Iris pigment epithelial cell (primary cell): Measurements from ENCODE around the gene SGMS1.
A peak's percentile ranks its signal among the peaks of the same experiment; 100 is the strongest.

Source experiments
- DNase-seq: peaks from one replicate; pipeline ENCODE4 v3.0.0-alpha.2; 2011; ENCODE audit warnings: low read depth

SGMS1 gene

DNA sequence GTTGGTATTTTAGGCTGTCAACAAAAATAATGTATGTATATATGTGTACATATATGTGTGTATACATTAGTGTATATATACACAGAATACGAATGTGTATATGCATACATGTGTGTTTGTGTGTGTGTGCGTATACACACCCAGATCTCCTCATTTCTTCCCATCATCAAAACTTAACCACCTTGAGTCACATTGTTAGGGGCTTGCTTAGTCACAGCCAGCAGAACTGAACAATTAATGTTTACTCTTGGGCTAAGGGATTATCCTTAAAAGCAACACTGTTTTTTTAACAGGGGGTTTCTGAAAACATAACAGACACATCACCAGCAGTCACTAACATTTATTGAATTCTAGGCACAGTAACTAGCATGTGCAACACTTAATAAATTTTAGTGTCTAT lies 289.5 kb downstream of the SGMS1 start:
- no peak for DNase-seq

DNA sequence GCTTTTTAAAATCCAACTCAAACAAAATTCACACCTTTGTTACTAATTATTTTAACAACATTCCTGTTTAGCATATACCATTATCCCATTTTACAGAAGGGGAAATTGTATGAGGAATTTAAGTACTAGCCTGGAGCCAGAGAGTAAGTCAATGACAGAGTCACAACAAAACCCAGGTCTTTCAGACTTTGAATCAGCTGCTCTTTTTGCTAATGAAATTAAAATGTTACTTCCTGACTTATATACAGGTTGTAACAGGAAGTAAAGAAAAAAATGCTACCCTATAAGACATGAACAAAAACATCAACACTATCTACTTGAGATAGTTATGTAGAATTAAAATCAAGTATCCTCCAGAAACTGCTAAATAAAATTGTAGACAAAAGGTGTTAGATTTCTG lies 289.9 kb downstream of the SGMS1 start:
- no peak for DNase-seq

DNA sequence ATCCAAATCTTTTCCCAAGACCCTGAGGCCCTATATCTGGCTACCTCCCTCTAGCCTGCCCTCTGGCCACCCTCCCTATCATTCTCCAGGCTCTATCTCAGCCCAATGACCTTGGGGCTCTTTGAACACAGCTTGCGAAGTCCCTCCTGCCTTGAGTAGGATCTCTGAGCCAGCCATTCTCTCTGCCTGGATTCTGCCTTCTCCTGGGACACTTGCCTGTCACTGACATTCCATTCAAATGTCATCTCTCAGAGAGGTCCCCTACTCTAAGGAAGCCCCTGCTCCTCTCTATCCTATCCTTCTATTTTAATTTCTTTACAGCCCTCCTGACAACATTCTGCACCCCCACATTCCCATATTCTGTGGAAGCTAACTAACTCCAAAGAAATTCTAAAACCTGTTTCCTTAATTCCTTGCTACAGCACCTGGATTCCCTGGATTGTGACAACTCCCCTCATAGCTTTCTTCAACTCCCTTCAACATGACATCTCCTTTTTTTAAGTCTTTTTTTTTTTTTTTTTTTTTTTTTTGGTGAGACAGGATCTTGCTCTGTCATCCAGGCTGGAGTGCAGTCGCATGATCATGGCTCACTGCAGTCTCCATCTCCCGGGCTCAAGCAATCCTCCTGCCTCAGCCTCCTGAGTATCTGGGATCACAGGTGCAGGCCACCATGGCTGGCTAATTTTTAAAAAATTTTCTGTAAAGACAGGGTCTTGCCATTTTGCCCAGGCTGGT lies 291.5 kb downstream of the SGMS1 start:
- DNase-seq, result no peak

DNA sequence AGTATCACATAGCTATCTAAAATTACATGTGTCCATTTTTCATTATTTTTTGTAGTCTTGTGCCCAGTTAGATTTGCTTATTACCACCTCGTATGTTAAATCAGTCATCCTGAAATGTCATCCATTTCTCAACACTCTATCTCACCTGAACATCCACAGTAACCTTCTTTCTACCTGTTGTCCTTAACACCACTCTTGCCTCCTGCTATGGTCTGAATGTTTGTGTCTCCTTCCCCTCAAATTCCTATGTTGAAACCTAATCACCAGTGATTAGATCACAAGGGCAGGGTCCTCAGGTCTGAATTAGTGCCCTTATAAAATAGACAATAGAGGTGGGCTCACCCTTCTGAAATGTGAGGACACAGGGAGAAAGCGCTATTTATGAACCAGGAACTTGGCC lies 292.3 kb downstream of the SGMS1 start:
- DNase-seq, result no peak

DNA sequence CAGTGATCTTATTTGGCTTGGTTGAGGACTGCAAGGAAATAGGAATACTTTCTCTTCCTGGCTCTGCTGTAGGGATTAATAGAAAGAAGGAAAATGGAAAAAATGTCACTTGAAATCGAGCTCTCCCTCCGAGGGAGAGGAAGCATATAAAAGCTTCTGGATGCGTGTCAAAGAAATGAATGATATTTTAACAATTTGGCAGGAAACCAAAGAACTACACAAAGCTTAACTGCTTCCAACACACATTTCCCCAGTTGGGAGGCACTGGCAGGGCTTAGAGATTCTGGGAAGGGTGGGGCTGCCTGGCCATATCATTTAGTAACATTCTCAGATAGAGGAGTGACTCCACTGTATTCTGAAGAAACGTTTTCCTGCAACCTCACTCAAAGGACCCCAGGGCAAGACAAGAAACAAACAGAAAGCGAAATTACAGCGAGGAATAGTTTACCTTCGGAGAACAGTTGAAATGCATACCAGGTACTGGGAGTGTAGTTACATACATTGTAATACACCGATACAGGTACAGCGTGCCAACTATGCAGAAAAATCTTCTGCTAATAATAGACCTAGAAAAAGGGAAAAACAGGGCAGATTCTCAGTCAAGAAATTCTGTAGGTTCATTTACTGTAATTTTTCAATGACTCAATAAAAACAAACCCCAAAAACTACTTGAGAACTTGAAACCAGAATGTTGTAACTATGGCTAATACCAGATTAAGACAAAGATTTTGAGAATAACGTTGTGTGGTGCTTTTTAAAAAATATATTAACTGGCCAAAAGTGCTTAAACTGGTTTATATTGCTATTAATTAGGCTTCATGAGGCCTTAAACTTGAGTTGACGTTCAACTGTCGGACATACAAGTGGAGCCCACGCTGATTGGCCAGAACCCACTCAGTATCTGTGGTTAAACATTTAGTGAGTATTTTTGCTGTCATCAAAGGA lies 296.7 kb downstream of the SGMS1 start:
- DNase-seq, result peak; percentile 87

DNA sequence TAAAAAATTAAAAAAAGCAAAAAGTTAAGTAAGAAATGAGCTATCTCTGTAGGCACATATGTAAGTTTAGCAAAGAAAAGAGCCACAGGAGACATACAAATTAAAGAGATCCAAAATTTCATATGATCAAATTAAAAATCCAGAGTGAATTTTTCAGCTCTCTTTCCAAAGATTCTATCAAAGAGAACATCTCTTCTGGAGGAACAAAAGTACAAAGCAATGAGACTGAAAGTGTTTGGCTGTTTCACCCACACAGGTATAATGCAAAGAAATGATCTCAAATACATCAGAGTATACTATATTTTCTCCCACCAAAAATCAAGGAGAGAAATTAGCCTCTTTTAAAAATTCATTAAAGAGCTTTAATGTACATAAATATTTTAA lies 297.6 kb downstream of the SGMS1 start:
- no peak for DNase-seq

DNA sequence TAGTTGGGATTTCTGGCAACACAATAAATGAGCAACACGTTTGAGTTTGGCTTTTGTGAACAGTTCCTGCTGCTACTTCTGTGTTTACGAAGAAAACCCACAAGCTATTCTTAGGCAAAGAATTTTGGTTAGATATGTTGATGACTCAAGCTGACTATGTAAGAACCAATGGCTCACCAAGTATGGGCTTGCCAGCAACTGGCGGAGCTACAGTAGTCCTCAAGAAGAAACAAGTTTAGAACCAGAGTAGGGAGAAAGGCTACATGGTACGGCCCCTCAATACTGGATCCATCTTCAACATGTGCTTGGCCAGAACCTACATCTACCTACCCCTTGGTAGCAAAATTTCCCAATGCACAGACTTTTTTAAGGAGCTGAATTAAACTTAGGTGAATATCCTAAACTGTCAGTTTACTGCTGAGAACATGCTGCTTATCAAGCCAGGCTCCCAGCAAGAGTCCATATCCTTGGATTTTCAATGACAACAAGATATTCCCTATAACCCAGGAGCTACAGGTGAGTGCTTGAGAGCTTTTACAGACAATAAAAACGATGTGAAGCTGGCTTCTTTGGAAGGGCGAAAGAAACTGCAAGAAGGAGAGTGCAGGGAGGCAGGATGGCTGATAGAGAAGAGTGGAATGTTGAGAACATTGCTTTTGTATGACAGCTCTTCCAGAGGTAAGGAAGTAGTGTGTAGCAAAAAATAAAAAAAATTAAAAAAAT lies 298.1 kb downstream of the SGMS1 start:
- peak; percentile 99 for DNase-seq

DNA sequence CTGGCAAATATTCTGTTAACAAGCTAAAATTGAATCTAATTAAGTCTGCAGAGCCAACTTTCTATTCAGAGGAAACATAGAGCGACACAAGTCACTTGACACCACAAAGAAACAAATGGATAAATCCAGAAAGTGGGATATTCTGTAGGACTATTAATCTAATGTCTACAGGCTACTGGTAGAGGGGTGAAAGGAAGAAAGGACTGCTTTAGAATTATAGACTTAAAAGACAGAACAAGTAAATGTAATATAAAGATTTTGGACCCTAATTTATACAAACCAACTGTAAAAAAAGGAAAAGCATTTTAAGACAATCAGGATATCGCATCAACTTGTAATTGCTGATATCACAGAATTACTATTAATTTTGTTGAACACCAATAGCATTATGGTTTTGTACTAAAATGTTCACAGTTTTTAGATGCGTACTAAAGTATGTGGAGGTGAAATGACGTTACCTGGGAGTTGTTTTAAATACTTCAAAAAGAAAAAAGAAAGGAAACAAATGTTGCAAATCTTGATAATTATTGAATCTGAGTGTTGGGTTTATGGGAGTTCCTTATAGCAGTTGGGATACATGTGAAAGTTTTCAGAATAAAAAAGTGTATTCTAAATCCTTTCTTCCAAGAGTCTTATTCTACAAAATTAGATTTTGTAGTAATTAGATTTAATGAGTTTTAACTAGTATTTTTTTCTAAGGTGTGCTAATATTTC lies 298.9 kb downstream of the SGMS1 start:
- no peak for DNase-seq

DNA sequence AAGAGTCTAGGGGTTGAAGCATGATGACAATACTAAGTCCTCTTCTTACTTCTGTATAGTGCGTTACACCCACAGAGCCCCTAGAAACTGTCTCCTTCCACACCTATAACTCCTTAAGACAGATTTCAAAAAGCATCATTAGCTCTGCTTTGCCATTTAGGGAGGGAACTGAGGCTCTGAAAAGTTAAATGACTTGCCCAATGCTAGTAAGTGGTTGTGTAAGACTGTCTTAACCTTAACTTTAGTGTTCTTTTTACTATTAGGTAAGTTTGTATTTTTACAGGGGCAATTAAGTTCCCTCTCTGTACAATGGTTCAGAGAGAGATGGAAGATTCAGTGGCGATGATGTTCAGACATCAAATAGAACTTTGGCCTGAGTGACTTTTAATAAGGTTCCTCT lies 299.7 kb downstream of the SGMS1 start:
- no peak for DNase-seq

DNA sequence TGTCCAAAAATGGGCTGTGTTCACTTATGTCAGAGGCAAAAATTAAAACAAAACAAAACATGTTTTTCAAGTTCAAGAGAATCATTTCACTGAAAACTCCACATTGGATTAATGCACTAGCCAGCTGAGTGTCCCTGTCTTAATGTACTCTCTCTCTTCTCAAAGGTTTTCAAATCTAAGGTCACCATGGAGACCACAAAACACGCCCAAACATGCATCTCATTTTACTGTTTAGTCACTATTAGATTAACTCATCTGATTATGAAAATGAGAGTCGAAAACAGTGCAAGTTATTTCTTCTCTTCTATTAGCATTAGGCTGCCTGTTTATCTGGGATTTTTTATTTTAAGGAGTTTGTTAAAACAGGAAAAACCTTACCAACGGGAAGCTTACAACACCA lies 301.7 kb downstream of the SGMS1 start:
- DNase-seq, result peak; percentile 55

DNA sequence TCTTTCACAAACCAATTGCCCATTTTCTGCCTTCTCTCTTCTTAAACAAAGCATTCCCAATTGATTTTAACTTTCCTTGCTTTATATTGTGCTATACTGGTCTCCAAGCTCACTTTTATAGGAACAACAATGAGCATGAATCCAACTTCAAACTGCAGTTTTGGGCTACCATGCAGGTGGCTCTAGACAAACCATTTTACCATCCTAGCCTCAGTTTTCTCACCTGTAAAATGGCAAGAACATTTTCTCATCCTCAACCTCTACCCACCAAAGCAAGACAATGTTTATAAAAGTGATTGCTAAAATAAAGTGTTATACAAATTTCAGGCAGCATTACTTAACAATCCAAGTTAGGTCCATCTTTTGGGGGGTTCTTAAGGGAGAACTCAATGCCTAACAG lies 305.6 kb downstream of the SGMS1 start:
- no peak for DNase-seq

DNA sequence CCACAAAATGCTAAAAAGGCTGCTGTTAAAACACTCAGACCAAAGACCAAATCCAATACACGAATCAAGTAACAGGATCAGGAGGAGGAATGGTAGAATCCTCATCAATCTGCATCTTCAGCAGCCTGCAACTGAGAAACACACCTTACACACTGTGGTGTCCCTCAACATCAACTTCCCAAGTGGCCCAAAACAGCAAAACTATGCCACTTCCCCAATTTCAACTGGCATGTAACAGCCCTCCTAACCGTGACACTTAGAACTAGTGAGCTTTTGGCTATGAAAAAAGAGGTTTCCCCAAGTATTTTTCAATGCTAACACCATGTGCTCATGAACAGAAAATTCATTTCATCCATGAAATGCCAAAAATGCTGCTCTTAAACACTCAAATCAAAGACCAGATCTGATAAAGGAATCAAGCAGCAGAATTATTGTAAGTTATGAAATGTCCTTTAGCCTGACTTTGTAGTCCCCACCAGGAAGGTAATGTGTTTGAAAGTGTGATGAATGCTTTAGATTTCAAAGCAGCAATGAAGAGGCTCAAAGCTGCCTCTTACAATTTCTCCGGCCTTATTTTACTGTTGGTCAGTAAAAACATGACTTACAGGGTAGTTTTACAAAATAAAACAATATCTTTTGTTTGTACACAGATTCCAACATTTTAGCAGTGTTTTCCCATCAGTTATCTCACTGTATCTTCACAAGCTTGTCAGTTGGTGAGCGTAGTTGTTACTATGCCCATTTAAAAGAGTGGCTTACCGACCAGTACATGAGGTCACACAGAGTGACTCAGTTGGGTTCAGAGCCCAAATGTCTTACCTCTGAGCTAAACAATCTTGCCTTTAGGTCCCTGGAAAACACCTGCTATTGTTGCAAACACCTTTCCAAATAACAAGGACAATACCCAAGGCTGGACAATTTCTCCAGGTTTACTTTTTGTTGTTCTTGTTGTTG lies 306.8 kb downstream of the SGMS1 start:
- DNase-seq, result peak; percentile 16

DNA sequence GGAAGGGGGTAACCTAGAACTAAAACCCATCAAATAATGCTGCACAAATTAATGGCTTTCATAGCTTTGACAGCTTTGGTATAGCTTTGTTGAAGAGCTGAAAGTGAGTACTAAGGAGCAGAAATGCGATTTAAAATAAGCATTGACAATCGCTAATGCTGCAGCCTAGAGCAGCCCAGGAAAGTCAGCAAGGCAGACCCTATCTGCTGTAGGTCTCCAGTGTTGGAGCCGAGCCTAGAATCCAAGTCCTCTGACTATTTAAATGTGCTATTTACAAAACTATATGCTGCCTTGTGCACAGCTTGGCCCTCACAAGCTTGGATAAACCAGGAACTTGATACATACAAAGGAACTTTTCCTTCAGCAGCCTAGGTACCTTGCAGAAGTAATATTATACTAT lies 307.6 kb downstream of the SGMS1 start:
- DNase-seq, result no peak

DNA sequence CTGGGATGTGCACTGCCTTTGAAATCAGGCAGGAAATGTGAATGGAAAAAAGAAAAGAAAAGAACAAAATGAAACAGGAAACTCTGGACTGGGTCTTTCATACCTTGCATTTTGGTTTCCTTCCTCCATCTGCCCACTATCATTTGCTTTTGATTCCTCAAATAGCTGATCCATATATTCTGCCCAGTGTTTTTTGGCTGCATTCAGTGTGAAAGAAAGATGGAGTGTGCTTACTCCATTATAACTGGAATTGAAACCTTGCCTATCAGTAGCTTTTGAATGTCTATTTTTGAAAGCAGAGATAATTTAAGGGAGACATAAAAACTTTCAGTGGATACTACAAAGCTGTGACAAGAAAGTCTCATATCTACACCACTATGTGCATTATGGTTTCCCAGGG lies 308.3 kb downstream of the SGMS1 start:
- no peak for DNase-seq

DNA sequence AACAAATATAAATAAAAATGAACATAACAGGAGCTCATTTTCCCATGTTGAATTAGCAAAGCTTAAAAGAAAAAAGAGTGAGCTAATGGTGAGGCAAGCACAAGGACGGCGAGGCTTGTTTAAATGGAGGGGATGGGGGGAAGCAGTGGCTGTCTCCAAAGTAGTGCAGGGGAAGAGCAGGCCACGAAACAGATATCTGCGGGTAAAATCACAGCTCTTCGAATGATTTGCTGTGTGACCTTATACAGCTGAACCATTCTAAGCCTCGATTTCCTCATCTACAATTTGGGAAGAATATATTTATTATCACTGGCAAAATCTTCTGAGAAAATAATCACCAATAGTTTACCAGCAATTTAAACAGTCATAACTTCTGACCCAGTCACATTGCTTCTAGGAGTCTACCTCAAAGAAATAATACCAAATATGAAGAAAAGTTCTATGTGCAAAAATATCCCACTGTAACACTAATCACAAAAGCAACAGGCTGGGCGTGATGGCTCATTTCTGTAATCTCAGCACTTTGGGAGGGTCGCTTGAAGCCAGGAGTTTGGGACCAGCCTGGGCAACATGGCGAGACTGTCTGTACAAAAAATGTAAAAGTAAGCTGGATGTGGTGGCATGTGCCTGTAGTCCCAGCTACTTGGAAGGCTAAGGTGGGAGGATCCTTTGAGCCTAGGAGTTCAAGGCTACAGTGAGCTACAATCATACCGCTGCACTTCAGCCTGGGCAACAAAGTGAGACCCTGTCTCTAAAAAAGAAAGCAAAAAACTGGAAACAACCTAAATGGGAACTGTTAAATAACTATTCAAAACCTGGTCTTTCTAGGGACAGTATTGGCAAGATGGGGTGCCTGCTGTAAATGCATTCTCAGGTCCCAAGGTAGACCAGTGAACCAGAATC lies 309.3 kb downstream of the SGMS1 start:
- no peak for DNase-seq

DNA sequence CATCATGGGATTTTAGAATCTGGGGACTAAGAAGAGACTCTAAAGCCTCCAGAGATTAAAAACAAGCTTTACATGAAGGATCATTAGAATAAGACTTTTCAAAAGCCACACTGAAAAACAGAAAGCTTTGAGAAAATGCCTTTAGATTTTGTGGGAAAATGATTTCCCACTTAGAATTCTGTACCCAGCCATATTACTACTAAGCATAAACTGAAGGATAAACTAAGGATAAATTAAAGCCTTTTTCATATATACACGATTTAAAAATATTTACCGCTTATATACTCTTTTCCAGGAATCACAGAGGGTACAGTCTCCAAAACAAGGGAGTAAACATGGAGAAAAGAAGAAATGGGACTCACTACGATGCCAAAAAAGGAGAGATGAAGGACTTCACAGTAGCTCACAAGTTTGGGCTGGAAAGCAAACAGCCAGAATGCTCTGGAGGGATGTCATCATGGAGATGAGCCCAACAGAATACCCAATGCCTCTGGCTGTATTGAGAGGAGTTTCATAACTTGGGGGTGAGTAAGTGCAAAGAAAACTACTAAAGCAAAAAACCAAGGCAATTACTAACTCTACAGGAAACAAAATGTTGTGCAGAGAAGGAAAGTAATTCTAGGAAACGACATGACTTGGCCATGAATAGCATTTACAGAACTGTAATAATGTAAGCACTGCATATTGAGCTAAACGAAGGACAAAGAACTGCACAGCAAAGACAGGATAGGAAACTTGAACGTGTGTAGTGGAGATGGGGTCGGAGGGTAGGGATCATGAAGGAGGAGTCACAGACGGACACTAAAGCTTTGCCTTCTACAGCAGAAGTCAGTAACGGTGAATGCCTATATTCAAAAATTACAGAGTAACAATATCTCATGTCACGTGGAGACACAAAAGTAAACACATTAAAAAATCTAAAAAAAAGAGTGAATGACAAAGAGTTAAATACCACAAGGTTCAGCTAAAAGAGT lies 311.0 kb downstream of the SGMS1 start:
- DNase-seq, result peak; percentile 88

DNA sequence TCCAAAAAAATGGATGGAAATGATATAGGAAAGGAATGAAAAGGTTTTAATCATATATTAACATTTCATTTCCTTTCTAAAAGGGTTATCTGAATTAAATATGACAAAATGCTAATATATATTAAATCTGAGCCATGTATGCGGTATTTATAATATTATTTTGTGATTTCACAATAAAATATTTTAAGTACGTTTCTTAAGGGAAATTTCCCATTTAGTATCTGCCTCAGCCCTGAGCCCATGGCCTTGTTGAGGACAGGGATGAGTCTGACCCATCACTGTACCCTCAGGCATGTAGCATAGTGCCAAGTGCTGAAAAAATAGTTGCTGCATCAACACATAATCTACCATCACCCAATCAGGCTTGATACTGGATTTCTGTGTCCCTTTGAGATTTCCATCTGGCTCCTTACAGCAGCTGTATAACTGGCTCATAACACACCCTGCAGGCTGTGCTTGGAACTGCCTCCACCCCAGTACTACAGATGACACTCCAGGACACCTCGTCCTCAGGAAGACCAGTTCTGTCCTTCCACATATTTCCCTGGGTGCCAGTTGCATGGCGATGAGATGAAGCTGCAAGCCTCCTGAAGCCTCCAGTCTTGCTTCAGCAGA lies 313.1 kb downstream of the SGMS1 start:
- DNase-seq, result no peak

DNA sequence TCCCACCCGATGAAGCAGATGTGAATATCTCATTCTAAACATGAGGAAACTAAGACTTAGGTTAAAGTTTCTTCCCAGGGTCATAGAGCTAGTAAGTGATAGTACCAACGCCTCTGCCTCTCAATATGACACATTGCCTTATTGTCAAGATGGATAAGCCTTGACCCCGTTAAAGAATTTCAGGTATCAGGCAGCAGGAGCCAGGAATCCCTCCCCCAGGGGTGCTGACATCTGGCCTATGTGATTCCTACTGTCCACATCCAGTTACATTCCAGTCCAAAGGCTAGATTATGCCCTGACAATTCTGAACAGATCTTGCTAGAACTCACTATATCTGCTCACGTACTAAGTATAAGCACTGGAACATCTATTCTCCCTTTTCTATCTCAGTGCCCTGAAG lies 314.4 kb downstream of the SGMS1 start:
- no peak for DNase-seq
